DOHH2 (cell line): ENCODE measurements around the gene KCNK18.

Experiments used
- H3F3A ChIP-seq: fragments of 200-600 bp; sonication (generic), shearing (Covaris generic); 2 replicates; pipeline ENCODE4 v1.6.0; 2016; ENCODE audit warnings: antibody characterized with exemption, mild to moderate bottlenecking; ENCODE audit not compliant: control insufficient read depth, insufficient read depth
- H3K27ac ChIP-seq: fragments of 200-600 bp; sonication (generic); 2 replicates; pipeline ENCODE4 v1.5.1; 2014; ENCODE audit warnings: low read depth, mild to moderate bottlenecking, low read length, moderate library complexity
- H3K27me3 ChIP-seq: fragments of 200-600 bp; sonication (generic); 2 replicates; pipeline ENCODE4 v1.6.1; 2014; ENCODE audit warnings: mild to moderate bottlenecking, low read length, mixed read lengths; ENCODE audit not compliant: control insufficient read depth
- H3K36me3 ChIP-seq: fragments of 200-600 bp; sonication (generic); 2 replicates; pipeline ENCODE4 v1.6.1; 2014; ENCODE audit warnings: mild to moderate bottlenecking, low read length, moderate library complexity, mixed read lengths; ENCODE audit not compliant: control insufficient read depth
- H3K4me1 ChIP-seq: fragments of 200-600 bp; sonication (generic); 2 replicates; pipeline ENCODE4 v1.6.1; 2014; ENCODE audit warnings: mild to moderate bottlenecking, low read length, mixed read lengths; ENCODE audit not compliant: control insufficient read depth
- H3K4me2 ChIP-seq: fragments of 200-600 bp; sonication (generic); 2 replicates; pipeline ENCODE4 v1.6.0; 2014; ENCODE audit warnings: mild to moderate bottlenecking, low read length, moderate library complexity
- H3K4me3 ChIP-seq: fragments of 200-600 bp; sonication (generic); 2 replicates; pipeline ENCODE4 v1.5.1; 2014; ENCODE audit warnings: mild to moderate bottlenecking, low read length, mixed read lengths
- H3K79me2 ChIP-seq: fragments of 200-600 bp; sonication (generic); 2 replicates; pipeline ENCODE4 v1.6.1; 2014; ENCODE audit warnings: mild to moderate bottlenecking, low read length, mixed read lengths; ENCODE audit not compliant: control insufficient read depth
- H3K9me2 ChIP-seq: fragments of 200-600 bp; sonication (generic); replicated peaks from 2 replicates; pipeline ENCODE4 v1.6.1; 2014; ENCODE audit warnings: mild to moderate bottlenecking, low read length, mixed read lengths; ENCODE audit not compliant: control insufficient read depth
- H3K9me3 ChIP-seq: fragments of 200-600 bp; sonication (generic); 2 replicates; pipeline ENCODE4 v1.6.1; 2014; ENCODE audit warnings: antibody characterized with exemption, low read length, mixed read lengths; ENCODE audit not compliant: control insufficient read depth, insufficient read depth
- H4K20me1 ChIP-seq: fragments of 200-600 bp; sonication (generic); 2 replicates; pipeline ENCODE4 v1.6.0; 2014; ENCODE audit warnings: low read depth, mild to moderate bottlenecking, antibody characterized with exemption, low read length, moderate library complexity; ENCODE audit not compliant: control insufficient read depth, insufficient read depth
- EZH2phosphoT487 ChIP-seq: fragments of 200-600 bp; sonication (generic); IDR thresholded peaks from 2 replicates; pipeline ENCODE4 v1.6.1; 2017; ENCODE audit warnings: borderline replicate concordance, mild to moderate bottlenecking, antibody characterized with exemption, low read length, moderate library complexity, mixed read lengths
- TF ChIP-seq, protein P1 (sequence below): fragments of 200-600 bp; sonication (generic); IDR thresholded peaks from one replicate; pipeline ENCODE4 v1.5.1; 2014; ENCODE audit warnings: antibody characterized with exemption, mild to moderate bottlenecking, low read depth, low read length; ENCODE audit not compliant: poor library complexity, severe bottlenecking

KCNK18 gene

DNA sequence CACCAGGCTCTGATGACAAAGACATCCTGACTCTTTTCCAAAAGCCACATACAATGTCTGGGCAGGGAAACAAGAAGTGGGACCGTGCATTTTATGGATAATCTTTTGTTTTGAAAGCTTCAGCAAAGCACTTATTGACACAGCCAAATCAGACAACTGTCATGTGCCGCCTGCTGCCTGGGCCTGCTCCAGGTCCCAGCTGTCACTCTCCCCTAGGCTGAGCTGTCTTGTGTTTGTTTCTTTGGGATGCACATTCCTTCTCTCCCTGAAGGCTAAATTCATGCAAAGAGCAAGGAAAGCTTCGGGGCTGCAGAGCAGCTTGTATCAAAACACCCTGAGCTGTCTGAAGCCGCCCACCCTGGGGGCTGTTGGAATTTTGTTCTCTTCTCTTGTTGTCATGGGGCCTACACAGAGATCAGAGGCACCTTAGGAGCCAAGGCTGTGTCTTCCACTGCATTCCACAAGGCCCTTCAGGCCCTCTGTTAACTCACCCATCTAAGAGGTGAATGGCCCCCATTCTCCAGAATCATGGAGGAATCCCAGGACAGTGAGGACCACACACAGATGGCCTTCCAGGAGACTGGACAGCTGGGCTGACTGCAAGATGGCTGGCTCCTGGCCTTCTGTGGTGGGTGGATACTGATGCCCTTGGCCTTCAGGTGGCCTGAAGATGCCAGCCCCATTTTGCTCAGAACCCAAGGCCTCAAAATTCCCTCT, 25.8 kb downstream of the KCNK18 start:
- TF ChIP-seq, protein P1, sequence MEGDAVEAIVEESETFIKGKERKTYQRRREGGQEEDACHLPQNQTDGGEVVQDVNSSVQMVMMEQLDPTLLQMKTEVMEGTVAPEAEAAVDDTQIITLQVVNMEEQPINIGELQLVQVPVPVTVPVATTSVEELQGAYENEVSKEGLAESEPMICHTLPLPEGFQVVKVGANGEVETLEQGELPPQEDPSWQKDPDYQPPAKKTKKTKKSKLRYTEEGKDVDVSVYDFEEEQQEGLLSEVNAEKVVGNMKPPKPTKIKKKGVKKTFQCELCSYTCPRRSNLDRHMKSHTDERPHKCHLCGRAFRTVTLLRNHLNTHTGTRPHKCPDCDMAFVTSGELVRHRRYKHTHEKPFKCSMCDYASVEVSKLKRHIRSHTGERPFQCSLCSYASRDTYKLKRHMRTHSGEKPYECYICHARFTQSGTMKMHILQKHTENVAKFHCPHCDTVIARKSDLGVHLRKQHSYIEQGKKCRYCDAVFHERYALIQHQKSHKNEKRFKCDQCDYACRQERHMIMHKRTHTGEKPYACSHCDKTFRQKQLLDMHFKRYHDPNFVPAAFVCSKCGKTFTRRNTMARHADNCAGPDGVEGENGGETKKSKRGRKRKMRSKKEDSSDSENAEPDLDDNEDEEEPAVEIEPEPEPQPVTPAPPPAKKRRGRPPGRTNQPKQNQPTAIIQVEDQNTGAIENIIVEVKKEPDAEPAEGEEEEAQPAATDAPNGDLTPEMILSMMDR: no peak
- TF ChIP-seq EZH2phosphoT487: no peak
- Histone ChIP-seq H3K4me3 (no peak overlapping the region), H3K36me3 (no peaks in the 10 kb centered on the region), H3F3A (no peaks in the 10 kb centered on the region), H3K9me2 (no peaks in the 10 kb centered on the region), H3K4me2 (no peak overlapping the region), H4K20me1 (no peaks in the 10 kb centered on the region), H3K27me3 (0 out of 2 replicates have a peak, but pooled peaks cover 4% of the 10 kb centered on the region), H3K4me1 (no peaks in the 10 kb centered on the region), H3K9me3 (no peaks in the 10 kb centered on the region), H3K27ac (no peak overlapping the region), H3K79me2 (no peaks in the 10 kb centered on the region)

DNA sequence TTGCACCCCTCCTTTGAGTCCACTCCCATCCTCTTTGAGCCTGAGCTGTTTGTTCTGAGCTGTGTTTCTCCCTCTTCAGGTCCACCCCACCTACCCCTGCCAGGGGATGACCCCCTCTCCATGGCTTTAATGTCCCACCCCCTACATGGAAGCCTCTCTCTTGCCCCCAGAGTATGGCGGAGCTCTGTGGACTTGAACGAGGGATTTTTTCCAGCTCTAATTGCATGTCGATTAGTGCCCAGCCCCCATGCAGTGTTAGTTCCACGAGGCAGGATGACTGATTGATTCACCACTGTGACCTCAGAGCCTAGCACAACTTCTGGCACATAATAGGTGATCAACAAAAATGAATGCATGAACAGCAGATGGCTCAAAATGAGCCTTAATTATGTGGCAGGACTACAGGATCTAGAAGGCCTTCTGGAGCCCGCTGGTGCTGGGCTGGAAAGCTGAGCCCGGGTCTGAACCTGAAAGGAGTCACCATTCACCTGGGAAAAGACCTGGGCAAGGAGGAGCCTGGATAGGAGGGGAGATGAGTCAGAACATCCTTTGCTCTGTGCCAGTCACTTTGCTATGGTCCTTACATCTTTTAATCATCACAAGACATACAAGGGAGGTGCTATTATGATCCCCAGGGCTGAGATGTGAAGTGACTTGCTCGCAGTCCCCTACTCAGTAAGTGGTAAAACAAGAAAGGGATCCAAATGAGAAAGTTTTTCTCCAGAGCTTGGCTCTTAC, 26.6 kb downstream of the KCNK18 start:
- Histone ChIP-seq H3K27me3 (0 out of 2 replicates have a peak, but pooled peaks cover 4% of the 10 kb centered on the region), H3K79me2 (no peaks in the 10 kb centered on the region), H3K9me3 (no peaks in the 10 kb centered on the region), H4K20me1 (no peaks in the 10 kb centered on the region), H3K4me2 (no peak overlapping the region), H3F3A (no peaks in the 10 kb centered on the region), H3K36me3 (no peaks in the 10 kb centered on the region), H3K4me1 (no peaks in the 10 kb centered on the region), H3K4me3 (no peak overlapping the region), H3K27ac (no peak overlapping the region), H3K9me2 (no peaks in the 10 kb centered on the region)
- TF ChIP-seq EZH2phosphoT487: no peak
- TF ChIP-seq, protein P1: no peak

DNA sequence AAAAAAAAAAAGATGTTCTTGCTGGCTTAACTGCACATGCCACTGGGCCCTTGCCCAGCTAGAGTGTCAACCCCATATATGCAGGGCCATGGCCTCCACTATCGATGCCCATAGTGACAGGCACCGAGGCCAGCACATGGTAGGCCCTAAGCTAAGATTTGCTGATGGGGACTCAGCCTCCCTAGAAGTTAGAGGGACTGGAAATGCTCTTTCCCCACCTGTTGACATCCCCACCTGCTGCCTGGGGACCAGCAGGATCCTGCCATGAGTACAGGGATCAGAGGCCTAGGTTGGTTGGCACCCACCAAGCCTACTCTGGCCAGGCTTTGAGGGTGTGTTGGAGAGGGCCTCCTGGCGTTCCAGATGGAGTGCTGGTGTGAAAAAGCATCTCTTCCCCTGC, 27.6 kb downstream of the KCNK18 start:
- Histone ChIP-seq H4K20me1 (no peaks in the 10 kb centered on the region), H3K27ac (no peak overlapping the region), H3K4me3 (no peak overlapping the region), H3F3A (no peaks in the 10 kb centered on the region), H3K4me2 (no peak overlapping the region), H3K79me2 (no peaks in the 10 kb centered on the region), H3K4me1 (no peaks in the 10 kb centered on the region), H3K27me3 (peaks cover 7% of the 10 kb centered on the region; the same call in 1 of the 2 replicates), H3K9me2 (no peaks in the 10 kb centered on the region), H3K9me3 (no peaks in the 10 kb centered on the region), H3K36me3 (no peaks in the 10 kb centered on the region)
- no peak for TF ChIP-seq EZH2phosphoT487
- TF ChIP-seq, protein P1: no peak
